Stimulated activated CD4-positive, alpha-beta T cell treated with anti-CD3 and anti-CD28 coated beads, Interleukin-4, amount 100 ng/mL, for 1 hour (primary cell): Measurements from ENCODE around the gene TNFRSF8.
"Not testable (repeated sequence)": the region's sequence is repeated elsewhere in the genome, so short reads cannot be mapped to it uniquely, and the experiment has no call there.

ENCODE experiments used
- DNase-seq: peaks from one replicate; pipeline ENCODE4 v3.0.0-alpha.2; 2020

Gene TNFRSF8

DNA sequence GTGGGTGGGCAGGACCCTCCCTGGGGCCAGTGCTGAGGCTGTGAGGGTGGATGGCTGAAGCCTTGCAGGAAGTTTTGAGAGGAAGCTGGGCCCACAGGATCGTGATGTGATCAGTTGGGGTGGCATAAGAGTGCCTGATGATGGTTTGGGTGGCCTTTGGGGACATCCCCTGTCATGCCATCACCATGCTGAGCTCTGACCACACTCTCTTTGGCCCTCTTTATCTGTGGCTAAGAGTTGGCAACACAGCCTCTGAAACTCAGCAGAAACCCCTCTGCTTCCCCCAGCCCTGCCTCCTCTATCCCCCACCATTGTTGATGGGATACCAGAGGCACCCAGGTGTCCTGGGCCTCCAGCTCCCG is 24.0 kb upstream of the TNFRSF8 start:
- no peak for DNase-seq

DNA sequence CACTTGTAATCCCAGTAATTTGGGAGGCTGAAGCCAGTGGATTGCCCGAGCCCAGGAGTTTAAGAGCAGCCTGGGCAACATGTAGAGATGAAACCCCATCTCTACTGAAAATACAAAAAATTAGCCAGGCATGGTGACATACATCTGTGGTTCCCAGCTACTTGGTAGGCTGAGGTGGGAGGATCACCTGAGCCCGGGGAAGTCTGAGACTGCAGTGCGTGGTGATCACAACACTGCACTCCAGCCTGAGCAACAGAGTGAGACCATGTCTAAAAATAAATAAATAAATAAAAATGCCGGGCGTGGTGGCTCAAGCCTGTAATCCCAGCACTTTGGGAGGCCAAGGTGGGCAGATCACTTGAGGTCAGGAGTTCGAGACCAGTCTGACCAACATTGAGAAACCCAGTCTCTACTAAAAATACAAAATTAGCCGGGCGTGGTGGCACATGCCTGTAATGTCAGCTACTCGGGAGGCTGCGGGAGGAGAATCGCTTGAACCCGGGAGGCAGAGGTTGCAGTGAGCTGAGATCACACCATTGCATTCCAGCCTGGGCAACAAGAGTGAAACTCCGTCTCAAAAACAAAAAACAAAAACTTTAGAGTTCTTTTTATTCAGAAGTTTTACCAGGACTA is 23.2 kb upstream of the TNFRSF8 start:
- not testable (repeated sequence) for DNase-seq

DNA sequence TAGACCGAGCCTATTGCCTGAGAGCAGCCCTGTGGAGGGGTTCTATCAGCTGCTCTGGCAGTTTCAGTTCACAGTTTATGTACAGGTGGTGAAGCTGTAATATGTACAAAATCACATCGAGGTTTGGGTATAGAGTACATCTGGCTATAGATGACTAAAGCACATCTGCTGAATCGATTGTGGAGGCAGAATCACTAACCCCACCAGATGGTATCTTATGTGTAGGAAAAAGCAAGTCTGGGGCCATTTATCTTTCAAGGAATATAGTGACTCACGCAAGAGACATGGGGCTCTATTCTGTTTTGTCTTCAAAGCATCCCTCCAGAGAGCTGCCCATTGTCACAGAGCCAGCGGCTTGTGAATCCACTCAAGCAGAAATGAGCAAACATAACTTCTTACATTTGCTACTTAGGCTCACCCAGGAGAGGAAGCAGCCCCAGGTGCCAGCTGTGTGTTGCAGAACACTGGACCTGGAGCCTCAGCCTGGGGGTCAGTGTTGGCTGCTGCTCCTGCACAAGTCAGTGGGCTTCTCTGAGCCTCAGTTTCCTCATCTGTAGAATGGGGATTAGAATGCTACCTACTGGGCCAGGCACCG is 22.5 kb upstream of the TNFRSF8 start:
- no peak for DNase-seq

DNA sequence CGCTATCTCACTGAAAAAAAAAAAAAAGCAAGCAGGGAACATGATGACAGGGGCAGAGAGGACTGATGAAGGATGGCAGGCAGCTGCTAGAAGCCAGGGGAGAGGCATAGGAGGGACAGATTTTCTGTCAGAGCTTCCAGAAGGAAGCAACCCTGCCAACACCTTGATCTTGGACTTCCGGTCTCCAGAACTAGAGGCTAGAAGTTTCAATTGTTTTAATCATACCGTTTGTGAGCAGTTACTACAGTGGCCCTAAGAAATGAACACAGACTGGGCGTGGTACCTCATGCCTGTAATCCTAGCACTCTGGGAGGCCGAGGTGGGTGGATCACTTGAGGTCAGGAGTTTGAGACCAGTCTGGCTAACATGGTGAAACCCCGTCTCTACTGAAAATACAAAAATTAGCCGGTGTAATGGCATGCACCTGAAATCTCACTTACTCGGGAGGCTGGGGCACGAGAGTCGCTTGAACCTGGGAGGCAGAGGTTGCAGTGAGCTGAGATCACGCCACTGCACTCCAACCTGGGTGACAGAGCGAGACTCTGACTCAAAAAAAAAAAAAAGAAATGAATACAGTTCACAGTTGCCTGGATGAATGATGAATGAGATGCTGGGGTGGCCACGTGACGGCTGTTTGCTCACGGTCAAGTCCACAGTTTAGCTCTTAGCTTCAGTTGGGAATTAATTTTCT is 18.8 kb upstream of the TNFRSF8 start:
- DNase-seq, result not testable (repeated sequence)

DNA sequence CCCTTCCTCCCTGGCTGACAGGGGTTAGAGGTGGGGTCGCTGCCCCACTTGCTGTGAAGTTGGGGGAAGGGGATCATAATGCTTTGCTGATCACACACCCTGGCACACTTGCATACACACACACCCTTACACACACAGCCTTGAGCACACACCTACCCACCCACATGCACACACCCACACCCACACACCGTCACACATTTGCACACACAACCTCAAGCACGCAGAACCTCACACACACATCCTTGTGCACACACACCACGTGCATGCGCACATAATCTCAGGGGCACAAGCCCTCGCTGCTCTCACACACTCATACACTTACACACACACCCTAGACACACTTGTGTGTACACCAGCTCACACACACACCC is 16.4 kb upstream of the TNFRSF8 start:
- peak; percentile 9 for DNase-seq

DNA sequence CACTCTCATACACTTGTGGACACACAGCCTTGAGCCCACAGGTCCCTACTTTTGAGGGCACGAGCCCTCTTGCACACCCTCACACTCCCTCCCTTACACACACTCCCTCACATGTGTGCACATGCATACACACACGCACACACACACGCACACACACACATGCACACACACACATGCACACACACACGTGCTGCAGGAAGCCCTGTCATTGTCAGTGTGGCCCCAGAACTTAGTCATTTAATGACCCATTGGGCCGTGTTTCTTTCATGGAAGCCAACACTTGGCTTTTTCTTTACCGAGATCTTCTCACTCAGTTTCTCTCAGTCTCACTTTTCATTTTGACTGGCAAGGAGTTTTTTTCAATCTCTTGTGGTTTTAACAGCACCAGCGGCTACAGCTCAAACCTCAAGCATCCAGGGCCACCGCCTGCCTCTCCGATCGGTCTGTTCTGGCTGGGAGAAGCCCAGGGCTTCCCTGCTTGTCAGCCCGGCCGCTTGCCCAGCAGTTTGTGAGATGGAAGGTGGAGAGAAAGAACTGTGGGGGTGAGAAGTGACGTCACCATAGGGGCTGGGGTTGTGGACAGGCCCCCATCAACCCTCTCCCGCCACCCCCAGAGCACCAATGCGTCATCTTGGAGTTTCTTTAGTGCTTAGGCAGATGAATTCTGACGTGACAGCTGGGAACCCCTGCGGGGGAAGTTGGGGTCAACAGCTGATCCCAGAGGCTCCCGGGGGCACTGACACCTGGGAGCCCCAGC is 15.8 kb upstream of the TNFRSF8 start:
- peak; percentile 61 for DNase-seq

- no peak for DNase-seq
Measured at GRCh38 chr1:12048372-12048771, 14.7 kb upstream of the TNFRSF8 start.

- DNase-seq, result no peak
Measured at GRCh38 chr1:12049616-12050015, 13.5 kb upstream of the TNFRSF8 start.

GRCh38 chr1:12051361-12051760 is 11.7 kb upstream of the TNFRSF8 start:
- no peak for DNase-seq

DNA sequence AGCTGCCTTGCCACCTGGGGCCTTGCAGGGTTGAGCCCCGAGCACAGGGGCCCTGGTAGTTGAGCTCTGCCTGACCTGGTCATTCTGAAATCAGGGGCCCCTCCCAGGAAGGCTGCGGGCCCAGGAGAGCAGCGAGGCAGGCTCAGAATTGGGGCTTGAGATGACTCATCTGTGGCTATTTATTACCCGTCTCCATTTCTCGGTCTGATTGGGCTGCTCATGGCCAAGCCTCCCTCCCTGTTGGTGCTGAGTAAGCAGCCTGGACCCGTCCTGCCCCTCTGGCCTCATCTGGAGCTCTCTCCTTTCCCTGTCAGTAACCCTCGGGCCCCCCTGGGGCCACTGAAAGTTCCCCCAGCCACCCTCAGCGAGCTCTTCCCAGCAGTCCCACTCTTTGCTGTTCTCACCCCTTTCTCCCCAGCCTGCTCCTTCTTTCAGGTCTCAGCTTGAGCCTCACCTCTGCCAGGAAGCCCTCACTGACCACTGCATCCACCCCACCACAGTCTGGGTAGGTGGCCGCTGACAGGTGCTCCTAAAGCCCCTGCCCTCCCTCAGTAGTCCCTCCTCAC is 11.0 kb upstream of the TNFRSF8 start:
- DNase-seq, result peak; percentile 11

- DNase-seq, result no peak
Measured at GRCh38 chr1:12052997-12053686, 10.0 kb upstream of the TNFRSF8 start.

- DNase-seq, result no peak
Measured at GRCh38 chr1:12053752-12054548, 9.2 kb upstream of the TNFRSF8 start.

DNA sequence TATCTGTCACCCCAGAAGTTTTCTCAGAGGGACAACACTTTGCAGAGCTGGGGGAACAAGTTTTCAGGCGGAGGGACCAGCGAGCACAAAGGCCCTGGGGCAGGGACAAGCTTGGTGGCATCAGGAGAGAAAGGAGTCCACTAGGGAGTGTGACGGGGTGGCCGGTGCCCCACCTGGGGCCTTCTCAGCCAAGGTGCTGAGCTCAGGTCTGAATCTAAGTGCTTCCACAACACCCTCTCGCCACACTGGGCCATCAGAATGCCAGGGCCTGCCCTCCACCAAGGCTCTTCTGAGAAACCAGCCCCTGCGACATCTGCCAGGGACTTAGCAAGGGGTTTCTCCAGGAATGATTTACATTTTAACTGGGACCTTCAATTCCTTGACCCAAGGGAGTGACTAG is 7.8 kb upstream of the TNFRSF8 start:
- DNase-seq, result no peak

DNA sequence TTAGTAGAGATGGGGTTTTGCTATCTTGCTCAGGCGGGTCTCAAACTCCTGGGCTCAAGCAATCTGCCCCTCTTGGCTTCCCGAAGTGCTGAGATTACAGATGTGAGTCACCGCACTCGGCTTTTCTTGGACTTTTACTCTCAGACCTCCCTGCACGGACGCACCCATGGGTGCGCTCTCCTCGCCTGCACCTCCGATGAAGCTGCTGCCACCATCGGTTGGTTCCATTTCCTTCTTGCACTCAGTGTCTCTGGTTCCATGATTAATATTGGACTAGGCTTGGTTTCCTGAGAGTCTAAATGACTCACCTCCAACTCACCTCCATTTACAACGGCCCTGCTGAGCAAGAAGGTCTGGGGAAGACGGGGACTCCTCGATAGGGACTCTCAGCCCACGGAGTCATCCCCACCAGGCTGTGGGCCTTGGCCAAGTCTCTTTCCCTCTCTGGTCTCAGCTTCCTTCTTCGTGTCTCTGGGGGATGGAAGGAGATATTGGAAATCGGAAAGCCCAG is 6.7 kb upstream of the TNFRSF8 start:
- DNase-seq, result no peak

DNA sequence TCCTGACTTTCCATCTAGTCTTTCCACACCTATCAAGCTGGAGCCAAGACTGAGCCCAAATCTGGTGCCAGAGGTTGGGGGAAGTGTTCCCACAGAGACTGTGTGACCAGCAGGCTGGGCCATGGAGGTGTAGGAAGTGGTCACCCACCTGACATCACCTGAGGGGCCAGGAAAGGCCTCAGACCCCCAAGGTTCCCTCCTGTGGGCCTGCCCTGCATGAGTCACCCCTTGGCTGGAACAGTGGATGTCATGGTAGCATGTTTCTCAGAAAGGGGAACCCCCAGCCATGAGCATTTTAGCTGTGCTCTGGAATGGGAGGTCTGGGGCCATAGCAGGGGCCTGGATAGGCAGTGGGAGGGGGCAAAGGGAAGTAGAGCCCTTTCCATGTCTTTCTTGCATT is 5.7 kb upstream of the TNFRSF8 start:
- DNase-seq, result no peak

DNA sequence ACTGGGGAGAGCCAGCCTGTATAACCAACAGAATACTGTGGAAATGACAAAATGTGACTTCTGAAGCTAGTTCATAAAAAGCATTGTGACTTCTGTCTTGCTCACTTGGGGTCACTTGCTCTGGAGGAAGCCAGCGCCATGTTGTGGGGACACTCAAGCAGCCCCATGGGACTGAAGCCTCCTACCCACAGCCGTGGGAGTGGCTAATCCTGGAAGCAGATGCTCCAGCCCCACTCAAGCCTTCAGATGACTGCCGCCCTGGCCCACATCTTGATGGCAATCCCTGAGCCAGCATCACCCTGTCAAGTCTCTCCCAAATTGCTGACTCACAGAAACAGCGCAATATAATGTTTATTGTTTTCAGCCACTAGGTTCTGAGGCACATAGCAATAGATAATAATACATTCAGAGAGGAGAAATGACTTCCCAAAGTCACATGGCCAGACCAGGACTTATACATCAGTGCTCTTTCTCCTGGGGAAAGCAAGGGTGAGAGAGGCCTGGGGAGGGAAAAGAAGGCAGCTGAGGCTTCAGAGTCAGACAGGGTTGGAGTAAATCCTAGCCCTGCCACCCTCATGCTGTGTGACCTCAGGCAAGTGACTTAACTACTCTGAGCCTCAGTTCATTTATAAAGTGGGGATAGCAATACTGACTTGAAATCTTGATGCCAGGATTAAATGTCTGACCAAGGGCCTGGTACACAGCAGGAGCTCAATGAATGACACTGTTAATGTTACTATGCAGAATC is 5.0 kb upstream of the TNFRSF8 start:
- DNase-seq, result no peak

GRCh38 chr1:12059226-12059625 is 3.9 kb upstream of the TNFRSF8 start:
- no peak for DNase-seq

DNA sequence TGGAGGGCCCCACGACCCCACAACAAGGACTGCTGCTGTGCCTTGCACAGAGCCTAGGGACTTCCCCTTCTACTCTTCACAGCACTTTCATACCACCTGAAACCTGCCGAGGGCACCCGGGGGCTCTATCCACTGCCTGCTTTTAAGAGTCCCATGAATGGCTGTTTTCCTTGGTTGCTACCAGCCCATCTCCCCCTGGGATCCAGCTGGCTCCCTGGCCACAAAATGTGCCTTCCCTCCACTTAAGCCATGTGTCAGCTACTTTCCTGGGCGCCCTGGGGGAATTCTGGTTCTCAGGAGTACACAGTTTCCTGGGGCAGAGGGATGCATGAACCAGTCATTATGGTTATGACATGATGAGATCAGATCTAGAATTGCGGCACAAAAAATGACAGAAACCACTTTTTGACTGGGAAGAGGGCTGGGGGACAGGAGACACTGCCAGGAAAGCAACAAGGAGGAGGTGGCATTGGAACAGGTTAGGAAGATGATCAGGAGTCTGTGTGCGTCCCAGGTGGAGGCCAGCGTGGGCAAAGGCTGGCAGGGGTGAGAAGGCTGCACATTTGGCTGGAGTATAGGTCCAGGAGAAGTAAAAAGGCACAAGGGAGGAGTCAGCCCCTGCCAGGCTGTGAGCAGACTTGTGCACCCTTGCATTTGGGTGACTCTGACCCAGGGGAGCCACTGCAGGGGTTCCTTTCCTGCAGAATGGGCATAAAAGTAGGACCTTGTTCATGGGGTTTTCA is 3.2 kb upstream of the TNFRSF8 start:
- DNase-seq, result no peak

GRCh38 chr1:12060500-12060899 is 2.6 kb upstream of the TNFRSF8 start:
- no peak for DNase-seq
